AG04450 (cell line): ENCODE measurements around the gene CHAC1. TPM values are rescaled to one million over a fixed set of nuclear protein-coding genes. Genes with fewer than 3 reads are reported as not detected.

Experiments
- CTCF ChIA-PET: fragments of 300-600, 350-600 bp; formaldehyde crosslinking; extraction: SDS; loops from one replicate; lab custom pipeline; 2022; ENCODE audit warnings: antibody characterized with exemption, inconsistent platforms; lab: Charles Lee
- POLR2A ChIA-PET: fragments of 350-600 bp; formaldehyde crosslinking; extraction: SDS; loops from one replicate; lab custom pipeline; 2021; ENCODE audit warnings: antibody characterized with exemption, inconsistent platforms; lab: Yijun Ruan, JAX
- DNase-seq: peaks from one replicate; pipeline ENCODE4 v3.0.0-alpha.2; 2011; ENCODE audit warnings: low read depth, low spot score
- H3K27ac ChIP-seq: one replicate; pipeline ENCODE4 v1.5.1; 2012; ENCODE audit warnings: low read depth, low read length, control low read depth
- H3K27me3 ChIP-seq: one replicate; pipeline ENCODE4 v1.6.0; 2012; ENCODE audit warnings: low read length; ENCODE audit not compliant: control insufficient read depth, insufficient read depth
- H3K4me3 ChIP-seq: 2 replicates; pipeline ENCODE4 v1.5.1; 2011; ENCODE audit warnings: mild to moderate bottlenecking, low read depth, low read length, control low read depth
- H3K9me3 ChIP-seq: 2 replicates; pipeline ENCODE4 v1.5.1; 2012; ENCODE audit warnings: low read length; ENCODE audit not compliant: control insufficient read depth, insufficient read depth
- polyA plus RNA-seq: library from polyadenylated mRNA; depleted of rRNA; stranded (reverse); fragments of >200 nt; gene quantifications from 2 replicates; pipeline ENCODE4 v1.2.3, GENCODE V29; 2011
- TF ChIP-seq, protein P1 (sequence below): IDR thresholded peaks from 2 replicates; pipeline ENCODE4 v1.5.1; 2011; ENCODE audit warnings: low read depth, low read length, control low read depth, inconsistent platforms

The CHAC1 gene
- polyA plus RNA-seq, 1 experiment, result 106 TPM

- TF ChIP-seq, protein P1, sequence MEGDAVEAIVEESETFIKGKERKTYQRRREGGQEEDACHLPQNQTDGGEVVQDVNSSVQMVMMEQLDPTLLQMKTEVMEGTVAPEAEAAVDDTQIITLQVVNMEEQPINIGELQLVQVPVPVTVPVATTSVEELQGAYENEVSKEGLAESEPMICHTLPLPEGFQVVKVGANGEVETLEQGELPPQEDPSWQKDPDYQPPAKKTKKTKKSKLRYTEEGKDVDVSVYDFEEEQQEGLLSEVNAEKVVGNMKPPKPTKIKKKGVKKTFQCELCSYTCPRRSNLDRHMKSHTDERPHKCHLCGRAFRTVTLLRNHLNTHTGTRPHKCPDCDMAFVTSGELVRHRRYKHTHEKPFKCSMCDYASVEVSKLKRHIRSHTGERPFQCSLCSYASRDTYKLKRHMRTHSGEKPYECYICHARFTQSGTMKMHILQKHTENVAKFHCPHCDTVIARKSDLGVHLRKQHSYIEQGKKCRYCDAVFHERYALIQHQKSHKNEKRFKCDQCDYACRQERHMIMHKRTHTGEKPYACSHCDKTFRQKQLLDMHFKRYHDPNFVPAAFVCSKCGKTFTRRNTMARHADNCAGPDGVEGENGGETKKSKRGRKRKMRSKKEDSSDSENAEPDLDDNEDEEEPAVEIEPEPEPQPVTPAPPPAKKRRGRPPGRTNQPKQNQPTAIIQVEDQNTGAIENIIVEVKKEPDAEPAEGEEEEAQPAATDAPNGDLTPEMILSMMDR, result no peak
- Histone ChIP-seq H3K27me3 (no peaks in the 10 kb centered on the region), H3K27ac (no peak overlapping the region), H3K9me3 (no peaks in the 10 kb centered on the region; the same call in 1 of the 2 replicates), H3K4me3 (no peak overlapping the region)
- no peak for DNase-seq
- ChIA-PET CTCF (interaction anchor here (1.1 to 1.2 kb wide), 3 partner anchors 20 to 22 kb away, joined by 3 to 4 read pairs (median 3); no protein-coding TSS in a partner anchor), POLR2A (interaction anchor here (2.1 kb wide), 1 partner anchor 10 kb away, joined by 9 read pairs; the partner anchor contains the start of gene CHAC1)
Measured at GRCh38 chr15:40963201-40963600, 9.9 kb downstream of the CHAC1 start.

DNA sequence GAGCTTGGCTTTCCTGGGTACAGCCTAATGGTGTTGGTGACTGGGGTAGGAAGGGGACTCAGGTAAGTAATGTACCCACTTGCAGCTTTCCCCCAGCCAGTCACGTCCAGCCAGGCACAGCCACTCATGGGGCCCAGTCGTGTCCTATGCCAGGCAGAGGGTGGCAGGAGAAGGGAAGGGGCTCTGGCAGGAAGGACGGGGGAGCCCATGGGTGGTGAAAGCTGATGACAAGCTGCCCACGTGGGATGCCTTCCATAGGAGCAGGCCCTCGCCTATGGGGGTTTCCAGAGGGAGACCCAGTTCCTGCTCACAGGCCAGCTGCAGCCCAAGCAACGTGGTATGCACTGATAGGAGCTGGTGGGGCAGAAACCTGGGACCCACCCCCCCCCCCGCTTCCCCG, 10.7 kb downstream of the CHAC1 start:
- no peak for DNase-seq
- CTCF ChIA-PET, result interaction anchor here (1.1 to 1.2 kb wide), 2 partner anchors 19 to 23 kb away, joined by 3 read pairs; no protein-coding TSS in a partner anchor

DNA sequence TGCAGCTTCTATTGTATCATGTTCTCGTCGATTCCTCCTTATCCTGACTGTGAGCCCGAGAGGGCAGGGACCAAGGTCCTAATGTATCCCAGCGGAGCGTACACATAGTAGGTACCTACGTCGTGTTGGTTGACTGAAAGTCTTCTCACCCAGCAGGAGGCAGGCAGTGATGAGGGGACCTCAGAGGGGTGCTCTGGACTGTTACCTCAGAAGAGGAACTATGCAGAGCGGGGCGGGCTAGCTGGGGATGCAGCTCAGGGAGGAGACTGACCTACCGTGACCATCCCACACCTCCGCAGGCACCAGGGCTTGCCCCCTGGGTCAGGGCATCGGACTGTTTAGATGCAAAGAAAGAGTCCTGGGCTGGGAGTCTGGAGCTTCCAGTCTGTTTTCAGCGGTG, 11.4 kb downstream of the CHAC1 start:
- Histone ChIP-seq H3K27me3 (no peaks in the 10 kb centered on the region), H3K4me3 (no peak overlapping the region), H3K9me3 (no peaks in the 10 kb centered on the region; the same call in 1 of the 2 replicates), H3K27ac (no peak overlapping the region)
- TF ChIP-seq, protein P1, result no peak
- POLR2A ChIA-PET, result interaction anchor here (2.1 kb wide), 1 partner anchor 12 kb away, joined by 9 read pairs; the partner anchor contains the start of gene CHAC1
- CTCF ChIA-PET, result interaction anchor here (0.8 to 1.2 kb wide), 3 partner anchors 18 to 58 kb away, joined by 3 to 9 read pairs (median 3); no protein-coding TSS in a partner anchor
- no peak for DNase-seq

More for the DNA sequence above, 10.7 kb downstream of the CHAC1 start:
- TF ChIP-seq, protein P1, result no peak
- H3K4me3 ChIP-seq, result no peak overlapping the region
- H3K9me3 ChIP-seq, result no peaks in the 10 kb centered on the region; the same call in 1 of the 2 replicates
- POLR2A ChIA-PET, result interaction anchor here (0.6 to 2.1 kb wide), 2 partner anchors 11 to 34 kb away, joined by 8 to 9 read pairs; partner anchors contain the start of gene CHAC1
- no peaks in the 10 kb centered on the region for H3K27me3 ChIP-seq
- H3K27ac ChIP-seq, result no peak overlapping the region

GRCh38 chr15:40968290-40969085, 15.2 kb downstream of the CHAC1 start:
- ChIA-PET CTCF (interaction anchor here (0.7 to 0.8 kb wide), 2 partner anchors 27 to 66 kb away, joined by 3 to 4 read pairs; no protein-coding TSS in a partner anchor), POLR2A (interaction anchor here (0.7 to 1.1 kb wide), 3 partner anchors 15 to 47 kb away, joined by 3 to 7 read pairs (median 4); partner anchors contain the start of gene CHAC1)
- TF ChIP-seq, protein P1, result no peak
- DNase-seq, result no peak
- Histone ChIP-seq H3K9me3 (no peaks in the 10 kb centered on the region; the same call in 1 of the 2 replicates), H3K27me3 (no peaks in the 10 kb centered on the region), H3K27ac (no peak overlapping the region), H3K4me3 (no peak overlapping the region)
